Kidney tubule cell (primary cell): ENCODE results near the gene FHL3.
"Not testable (repeated sequence)": the region's sequence is repeated elsewhere in the genome, so short reads cannot be mapped to it uniquely, and the experiment has no call there.

Experiments used
- DNase-seq: peaks from one replicate; pipeline ENCODE4 v3.0.0-alpha.2; 2018; ENCODE audit warnings: low spot score

Gene FHL3

GRCh38 chr1:38034871-38035270, 29.6 kb upstream of the FHL3 start:
- no peak for DNase-seq

GRCh38 chr1:38032992-38033391, 27.7 kb upstream of the FHL3 start:
- DNase-seq, result not testable (repeated sequence)

GRCh38 chr1:38031513-38031866, 26.2 kb upstream of the FHL3 start:
- DNase-seq, result no peak

GRCh38 chr1:38030596-38031512, 25.5 kb upstream of the FHL3 start:
- DNase-seq, result no peak

GRCh38 chr1:38029685-38030511, 24.6 kb upstream of the FHL3 start:
- DNase-seq, result peak; percentile 84

- no peak for DNase-seq
Measured at GRCh38 chr1:38029081-38029681, 23.9 kb upstream of the FHL3 start.

- DNase-seq, result no peak
Measured at GRCh38 chr1:38028671-38029070, 23.4 kb upstream of the FHL3 start.

- peak; percentile 37 for DNase-seq
Measured at GRCh38 chr1:38028105-38028591, 22.8 kb upstream of the FHL3 start.

- no peak for DNase-seq
Measured at GRCh38 chr1:38027201-38028104, 22.1 kb upstream of the FHL3 start.

GRCh38 chr1:38026592-38027200, 21.4 kb upstream of the FHL3 start:
- peak; percentile 66 for DNase-seq

- no peak for DNase-seq
Measured at GRCh38 chr1:38025664-38026063, 20.4 kb upstream of the FHL3 start.

- DNase-seq, result no peak
Measured at GRCh38 chr1:38025233-38025632, 19.9 kb upstream of the FHL3 start.

- no peak for DNase-seq
Measured at GRCh38 chr1:38022810-38023209, 17.5 kb upstream of the FHL3 start.

GRCh38 chr1:38021969-38022368, 16.7 kb upstream of the FHL3 start:
- no peak for DNase-seq

- DNase-seq, result no peak
Measured at GRCh38 chr1:38020396-38020795, 15.1 kb upstream of the FHL3 start.

GRCh38 chr1:38018864-38019343, 13.6 kb upstream of the FHL3 start:
- DNase-seq, result peak; percentile 38

- no peak for DNase-seq
Measured at GRCh38 chr1:38015978-38016725, 10.8 kb upstream of the FHL3 start.

GRCh38 chr1:38014724-38015424, 9.6 kb upstream of the FHL3 start:
- no peak for DNase-seq

- no peak for DNase-seq
Measured at GRCh38 chr1:38014171-38014570, 8.9 kb upstream of the FHL3 start.

GRCh38 chr1:38013227-38013622, 7.9 kb upstream of the FHL3 start:
- no peak for DNase-seq
